ENCODE data around the gene ANXA5.
"Not testable (repeated sequence)": the region's sequence is repeated elsewhere in the genome, so short reads cannot be mapped to it uniquely, and the experiment has no call there.

Gene ANXA5

DNA sequence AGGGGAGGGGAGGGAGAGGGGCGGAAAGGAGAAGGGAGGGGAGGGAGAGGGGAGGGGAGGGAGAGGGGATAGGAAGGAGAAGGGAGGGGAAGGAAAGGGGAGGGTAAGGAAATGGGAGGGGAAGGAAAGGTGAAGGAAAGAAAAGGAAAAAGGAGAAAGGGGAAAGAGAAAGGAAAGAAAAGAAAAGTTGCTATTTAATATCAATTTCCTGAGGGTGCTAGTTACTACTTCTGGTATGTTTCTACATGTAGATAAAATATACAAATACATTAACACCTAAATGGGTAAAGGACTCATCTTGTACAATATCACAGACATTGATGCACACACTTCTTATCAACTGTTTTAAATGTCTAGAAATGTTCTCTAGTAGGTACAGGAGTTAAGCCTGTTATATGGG lies 22.6 kb downstream of the ANXA5 start:
- no peaks in the 10 kb centered on the region for H3K27me3 ChIP-seq (ENCODE audit: insufficient read depth, insufficient read length)
- no peaks in the 10 kb centered on the region for H3K4me1 ChIP-seq (ENCODE audit: insufficient read depth, insufficient read length)
- no peak for DNase-seq (ENCODE audit: low read depth, low spot score)
- no peak overlapping the region for H3K4me3 ChIP-seq (ENCODE audit: insufficient read length, low read depth)
- H3K9ac ChIP-seq (ENCODE audit: insufficient read length, low read depth): no peak overlapping the region
- H3K9me3 ChIP-seq (ENCODE audit: insufficient read depth, low read length): no peaks in the 10 kb centered on the region
- TF ChIP-seq ZNF274 (IDR thresholded peaks at IDR 0.05; ENCODE audit: low read depth, low read length) (no peak), SUZ12 (IDR thresholded peaks at IDR 0.05; ENCODE audit: extremely low read depth, insufficient read depth, insufficient read length) (no peak), YY1 (IDR thresholded peaks at IDR 0.05; ENCODE audit: insufficient read depth, insufficient read length) (no peak)
- H3K36me3 ChIP-seq (ENCODE audit: insufficient read depth, insufficient read length, low read length): peaks cover 88% of the 10 kb centered on the region

DNA sequence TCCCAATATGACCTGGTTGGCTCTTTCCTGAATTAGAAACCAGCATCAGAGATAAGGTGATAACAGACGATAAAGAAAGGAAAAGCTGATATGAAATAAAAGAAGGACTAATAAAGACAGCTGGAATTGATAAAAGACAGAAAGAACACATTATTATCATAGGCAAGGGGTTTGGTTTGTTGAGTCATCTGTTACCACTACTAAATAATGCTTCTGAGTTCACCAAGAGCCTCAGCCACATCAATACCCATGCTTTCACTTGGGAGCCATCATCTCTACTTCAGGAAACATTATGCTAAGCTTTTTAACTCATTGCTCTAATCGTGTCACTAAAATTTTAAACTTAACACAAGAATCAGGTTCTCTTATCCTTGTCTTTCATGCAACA lies 27.6 kb downstream of the ANXA5 start:
- no peaks in the 10 kb centered on the region for H3K4me1 ChIP-seq (ENCODE audit: insufficient read depth, insufficient read length)

DNA sequence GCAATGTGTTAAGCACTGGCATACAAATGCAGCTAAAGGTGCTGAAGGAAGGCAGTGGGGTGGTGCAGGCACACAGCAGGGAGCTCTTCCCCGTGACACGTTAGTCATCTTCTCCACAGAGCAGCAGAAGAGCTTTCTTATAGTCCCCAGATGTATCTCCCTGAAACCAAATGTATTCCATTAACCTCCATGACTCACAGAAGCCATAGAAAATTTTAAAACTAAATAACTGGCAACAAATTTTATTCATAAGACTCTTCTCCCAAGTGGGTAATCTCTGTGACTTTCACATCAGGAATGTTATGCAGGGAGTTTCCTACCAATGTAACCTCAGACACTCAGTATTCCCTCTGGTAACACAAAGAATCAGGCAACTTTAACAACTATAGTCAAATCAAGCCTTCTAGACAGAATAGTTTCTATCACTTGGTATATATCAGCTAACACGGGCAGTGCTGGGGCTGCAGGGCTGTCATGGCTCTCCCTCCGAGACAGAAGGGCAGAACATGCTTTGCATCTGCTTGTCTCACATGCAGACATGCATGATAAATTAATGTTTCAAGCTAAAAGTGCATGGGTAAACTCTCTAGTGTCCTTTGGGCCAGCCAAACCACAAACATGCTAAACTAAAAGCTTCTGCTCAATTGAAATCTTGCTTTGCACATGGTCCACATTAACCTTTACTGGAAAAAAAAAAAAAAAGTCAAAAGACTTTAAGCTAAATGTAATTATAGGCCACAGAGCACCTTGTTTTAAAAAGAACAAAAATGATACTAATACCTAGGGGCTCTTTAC lies 28.2 kb downstream of the ANXA5 start:
- no peak for DNase-seq (ENCODE audit: low read depth, low spot score)
- TF ChIP-seq SUZ12 (IDR thresholded peaks at IDR 0.05; ENCODE audit: extremely low read depth, insufficient read depth, insufficient read length): no peak
- no peak for TF ChIP-seq YY1 (IDR thresholded peaks at IDR 0.05; ENCODE audit: insufficient read depth, insufficient read length)
- no peak for TF ChIP-seq ZNF274 (IDR thresholded peaks at IDR 0.05; ENCODE audit: low read depth, low read length)
- Histone ChIP-seq H3K27me3 (ENCODE audit: insufficient read depth, insufficient read length) (no peaks in the 10 kb centered on the region), H3K9me3 (ENCODE audit: insufficient read depth, low read length) (no peaks in the 10 kb centered on the region), H3K36me3 (ENCODE audit: insufficient read depth, insufficient read length, low read length) (peaks cover 68% of the 10 kb centered on the region), H3K9ac (ENCODE audit: insufficient read length, low read depth) (no peak overlapping the region), H3K4me3 (ENCODE audit: insufficient read length, low read depth) (no peak overlapping the region), H3K4me1 (ENCODE audit: insufficient read depth, insufficient read length) (no peaks in the 10 kb centered on the region)

More for the DNA sequence above, 27.6 kb downstream of the ANXA5 start:
- Histone ChIP-seq H3K9ac (ENCODE audit: insufficient read length, low read depth) (no peak overlapping the region), H3K9me3 (ENCODE audit: insufficient read depth, low read length) (no peaks in the 10 kb centered on the region), H3K4me3 (ENCODE audit: insufficient read length, low read depth) (no peak overlapping the region), H3K27me3 (ENCODE audit: insufficient read depth, insufficient read length) (no peaks in the 10 kb centered on the region), H3K36me3 (ENCODE audit: insufficient read depth, insufficient read length, low read length) (peaks cover 71% of the 10 kb centered on the region)
- TF ChIP-seq SUZ12 (IDR thresholded peaks at IDR 0.05; ENCODE audit: extremely low read depth, insufficient read depth, insufficient read length): no peak
- TF ChIP-seq YY1 (IDR thresholded peaks at IDR 0.05; ENCODE audit: insufficient read depth, insufficient read length): no peak
- TF ChIP-seq ZNF274 (IDR thresholded peaks at IDR 0.05; ENCODE audit: low read depth, low read length): no peak
- DNase-seq (ENCODE audit: low read depth, low spot score): no peak

DNA sequence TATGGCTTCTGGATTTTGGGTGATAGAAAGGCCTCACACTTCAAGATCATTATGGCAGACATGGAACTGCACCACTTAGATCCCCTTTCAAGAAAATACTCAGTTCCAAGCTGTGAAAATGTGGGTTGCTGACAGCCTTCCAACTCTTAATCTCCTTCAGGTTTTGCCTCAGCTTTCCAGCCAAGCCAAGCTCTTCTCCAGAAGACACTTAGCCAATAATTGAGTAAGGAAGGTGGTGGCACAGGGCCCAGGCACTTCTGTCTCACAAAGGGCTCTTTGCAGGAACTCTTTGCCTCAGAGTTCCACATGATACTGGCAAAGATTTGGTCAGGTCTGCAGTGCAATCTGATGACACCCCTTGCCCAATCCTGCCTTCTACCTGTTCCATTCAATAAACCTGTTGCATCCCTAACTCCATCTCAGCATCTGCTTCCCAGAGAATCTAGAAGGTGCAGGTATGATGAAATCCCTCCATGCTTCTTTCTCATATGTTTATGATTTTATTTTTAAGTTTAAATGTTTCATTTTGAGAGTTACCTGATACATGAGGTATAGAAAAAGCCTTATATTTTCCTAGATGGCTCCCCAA lies 30.6 kb downstream of the ANXA5 start:
- DNase-seq (ENCODE audit: low read depth, low spot score): no peak
- no peak for TF ChIP-seq ZNF274 (IDR thresholded peaks at IDR 0.05; ENCODE audit: low read depth, low read length)
- TF ChIP-seq SUZ12 (IDR thresholded peaks at IDR 0.05; ENCODE audit: extremely low read depth, insufficient read depth, insufficient read length): no peak
- no peak for TF ChIP-seq YY1 (IDR thresholded peaks at IDR 0.05; ENCODE audit: insufficient read depth, insufficient read length)
- H3K9me3 ChIP-seq (ENCODE audit: insufficient read depth, low read length): no peaks in the 10 kb centered on the region
- no peaks in the 10 kb centered on the region for H3K4me1 ChIP-seq (ENCODE audit: insufficient read depth, insufficient read length)
- H3K27me3 ChIP-seq (ENCODE audit: insufficient read depth, insufficient read length): no peaks in the 10 kb centered on the region
- peaks cover 45% of the 10 kb centered on the region for H3K36me3 ChIP-seq (ENCODE audit: insufficient read depth, insufficient read length, low read length)
- no peak overlapping the region for H3K9ac ChIP-seq (ENCODE audit: insufficient read length, low read depth)
- no peak overlapping the region for H3K4me3 ChIP-seq (ENCODE audit: insufficient read length, low read depth)

DNA sequence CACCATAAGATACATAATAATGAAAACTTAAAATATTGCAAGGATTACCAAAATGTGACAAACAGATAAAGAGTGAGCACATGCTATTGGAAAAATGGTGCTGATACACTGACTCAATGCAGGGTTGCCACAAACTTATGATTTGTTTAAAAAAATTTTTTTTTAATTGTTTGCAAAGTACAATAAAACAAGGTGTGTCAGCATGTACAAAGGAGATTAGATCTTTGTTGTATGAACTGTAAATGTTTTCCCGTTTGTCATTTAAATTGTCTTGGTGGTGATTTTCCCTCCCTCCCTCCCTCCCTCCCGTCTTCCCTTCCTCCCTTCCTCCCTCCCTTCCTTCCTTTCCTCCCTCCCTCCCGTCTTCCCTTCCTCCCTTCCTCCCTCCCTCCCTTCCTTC lies 31.4 kb downstream of the ANXA5 start:
- Histone ChIP-seq H3K4me1 (ENCODE audit: insufficient read depth, insufficient read length) (no peaks in the 10 kb centered on the region), H3K9me3 (ENCODE audit: insufficient read depth, low read length) (no peaks in the 10 kb centered on the region), H3K27me3 (ENCODE audit: insufficient read depth, insufficient read length) (no peaks in the 10 kb centered on the region), H3K36me3 (ENCODE audit: insufficient read depth, insufficient read length, low read length) (peaks cover 38% of the 10 kb centered on the region), H3K4me3 (ENCODE audit: insufficient read length, low read depth) (no peak overlapping the region), H3K9ac (ENCODE audit: insufficient read length, low read depth) (no peak overlapping the region)
- TF ChIP-seq ZNF274 (IDR thresholded peaks at IDR 0.05; ENCODE audit: low read depth, low read length) (no peak), SUZ12 (IDR thresholded peaks at IDR 0.05; ENCODE audit: extremely low read depth, insufficient read depth, insufficient read length) (no peak), YY1 (IDR thresholded peaks at IDR 0.05; ENCODE audit: insufficient read depth, insufficient read length) (no peak)
- DNase-seq (ENCODE audit: low read depth, low spot score): no peak

DNA sequence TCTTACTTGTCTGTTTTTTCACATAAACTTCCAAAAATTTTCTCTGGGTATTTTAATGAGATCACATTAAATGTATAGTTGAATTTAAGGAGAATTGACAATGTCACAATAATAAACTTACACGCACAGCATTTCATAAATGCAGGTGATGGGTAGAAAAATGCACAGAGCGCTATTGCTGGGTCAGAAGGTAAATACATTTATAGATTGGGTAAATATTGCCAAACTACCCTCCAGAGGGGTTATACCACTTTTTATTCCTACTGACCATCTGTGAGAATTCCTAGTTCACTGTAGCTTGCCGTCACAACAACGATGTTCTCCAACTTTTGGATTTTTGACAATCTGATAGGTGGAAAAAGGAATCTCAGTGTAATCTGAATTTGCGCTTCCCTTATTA lies 34.6 kb downstream of the ANXA5 start:
- Histone ChIP-seq H3K9ac (ENCODE audit: insufficient read length, low read depth) (no peak overlapping the region), H3K9me3 (ENCODE audit: insufficient read depth, low read length) (no peaks in the 10 kb centered on the region), H3K4me1 (ENCODE audit: insufficient read depth, insufficient read length) (no peaks in the 10 kb centered on the region), H3K4me3 (ENCODE audit: insufficient read length, low read depth) (no peak overlapping the region), H3K27me3 (ENCODE audit: insufficient read depth, insufficient read length) (no peaks in the 10 kb centered on the region), H3K36me3 (ENCODE audit: insufficient read depth, insufficient read length, low read length) (peaks cover 7% of the 10 kb centered on the region)
- TF ChIP-seq YY1 (IDR thresholded peaks at IDR 0.05; ENCODE audit: insufficient read depth, insufficient read length) (no peak), ZNF274 (IDR thresholded peaks at IDR 0.05; ENCODE audit: low read depth, low read length) (no peak), SUZ12 (IDR thresholded peaks at IDR 0.05; ENCODE audit: extremely low read depth, insufficient read depth, insufficient read length) (no peak)
- no peak for DNase-seq (ENCODE audit: low read depth, low spot score)

DNA sequence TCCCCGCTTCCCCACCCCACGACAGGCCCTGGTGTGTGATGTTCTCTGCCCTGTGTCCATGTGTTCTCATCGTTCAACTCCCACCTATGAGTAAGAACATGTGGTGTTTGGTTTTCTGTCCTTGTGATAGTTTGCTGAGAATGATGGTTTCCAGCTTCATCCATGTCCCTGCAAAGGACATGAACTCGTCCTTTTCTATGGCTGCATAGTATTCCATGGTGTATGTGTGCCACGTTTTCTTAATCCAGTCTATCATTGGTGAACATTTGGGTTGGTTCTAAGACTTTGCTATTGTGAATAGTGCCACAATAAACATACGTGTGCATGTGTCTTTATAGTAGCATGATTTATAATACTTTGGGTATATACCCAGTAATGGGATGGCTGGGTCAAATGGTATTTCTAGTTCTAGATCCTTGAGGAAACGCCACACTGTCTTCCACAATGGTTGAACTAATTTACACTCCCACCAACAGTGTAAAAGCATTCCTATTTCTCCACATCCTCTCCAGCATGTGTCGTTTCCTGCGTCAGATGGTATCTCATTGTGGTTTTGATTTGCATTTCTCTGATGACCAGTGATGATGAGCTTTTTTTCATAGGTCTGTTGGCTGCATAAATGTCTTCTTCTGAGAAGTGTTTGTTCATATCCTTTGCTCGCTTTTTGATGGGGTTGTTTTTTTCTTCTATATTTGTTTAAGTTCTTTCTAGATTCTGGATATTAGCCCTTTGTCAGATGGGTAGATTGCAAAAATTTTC lies 36.4 kb downstream of the ANXA5 start:
- H3K4me1 ChIP-seq (ENCODE audit: insufficient read depth, insufficient read length); H3K27me3 ChIP-seq (ENCODE audit: insufficient read depth, insufficient read length); H3K9me3 ChIP-seq (ENCODE audit: insufficient read depth, low read length); H3K9ac ChIP-seq (ENCODE audit: insufficient read length, low read depth); H3K36me3 ChIP-seq (ENCODE audit: insufficient read depth, insufficient read length, low read length); DNase-seq (ENCODE audit: low read depth, low spot score); H3K4me3 ChIP-seq (ENCODE audit: insufficient read length, low read depth): not testable (repeated sequence)
